ENCODE data around the gene DSCAM. TPM values are rescaled to one million over a fixed set of nuclear protein-coding genes. Genes with fewer than 3 reads are reported as not detected.

DSCAM gene
- total RNA-seq, 1 experiment from 2014 or later: 0.13 TPM

- peaks cover 9% of the 10 kb centered on the region for H3K36me3 Mint-ChIP-seq
- no peak for ATAC-seq
- no peak for DNase-seq (ENCODE audit: low spot score)
- H3K27ac Mint-ChIP-seq: no peak overlapping the region
- ChIA-PET POLR2A (no interaction called here), CTCF (no interaction called here)
- TF ChIP-seq ZBTB21 (CRISPR knock-in tag; IDR thresholded peaks at IDR 0.05; ENCODE audit: borderline replicate concordance) (no peak), PRRX2 (CRISPR knock-in tag; IDR thresholded peaks at IDR 0.05) (no peak), ZMAT4 (CRISPR knock-in tag; IDR thresholded peaks at IDR 0.05) (no peak), SOX15 (CRISPR knock-in tag; IDR thresholded peaks at IDR 0.05) (no peak), ERG (CRISPR knock-in tag; IDR thresholded peaks at IDR 0.05) (no peak), ZNF423 (CRISPR knock-in tag; IDR thresholded peaks at IDR 0.05) (no peak)
- peaks cover 22% of the 10 kb centered on the region for H3K9me3 Mint-ChIP-seq
- no peak overlapping the region for H3K4me3 Mint-ChIP-seq
- H3K27me3 Mint-ChIP-seq (ENCODE audit: low read depth): peaks cover 10% of the 10 kb centered on the region
- peaks cover 4% of the 10 kb centered on the region for H3K4me1 Mint-ChIP-seq
These were observed 669.0 kb downstream of the DSCAM start for GRCh38 chr21:40177979-40178378.

GRCh38 chr21:40176724-40177123 lies 670.2 kb downstream of the DSCAM start:
- POLR2A ChIA-PET: no interaction called here
- peaks cover 2% of the 10 kb centered on the region for H3K36me3 Mint-ChIP-seq
- DNase-seq (ENCODE audit: low spot score) (no peak), ATAC-seq (peak; percentile 38)
- H3K4me1 Mint-ChIP-seq: peaks cover 4% of the 10 kb centered on the region
- no peak overlapping the region for H3K27ac Mint-ChIP-seq
- H3K4me3 Mint-ChIP-seq: no peak overlapping the region
- H3K9me3 Mint-ChIP-seq: peaks cover 14% of the 10 kb centered on the region
- CTCF ChIA-PET: interaction anchor here (0.8 to 1.6 kb wide), 3 partner anchors 10 to 209 kb away, joined by 3 to 6 read pairs (median 6); no protein-coding TSS in a partner anchor
- no peak for TF ChIP-seq ZBTB21 (CRISPR knock-in tag; IDR thresholded peaks at IDR 0.05; ENCODE audit: borderline replicate concordance)
- no peak for TF ChIP-seq ZNF263 (CRISPR knock-in tag; IDR thresholded peaks at IDR 0.05; ENCODE audit: low read depth)
- TF ChIP-seq ZNF281 (CRISPR knock-in tag; IDR thresholded peaks at IDR 0.05): no peak
- no peak for TF ChIP-seq AR (CRISPR knock-in tag; IDR thresholded peaks at IDR 0.05)
- TF ChIP-seq SMAD3 (CRISPR knock-in tag; IDR thresholded peaks at IDR 0.05; ENCODE audit: borderline replicate concordance): no peak
- TF ChIP-seq ZNF396 (CRISPR knock-in tag; IDR thresholded peaks at IDR 0.05; ENCODE audit: borderline replicate concordance): no peak
- TF ChIP-seq ZNF671 (CRISPR knock-in tag; IDR thresholded peaks at IDR 0.05): no peak
- H3K27me3 Mint-ChIP-seq (ENCODE audit: low read depth): peaks cover 3% of the 10 kb centered on the region

GRCh38 chr21:40173816-40174215 lies 673.1 kb downstream of the DSCAM start:
- ChIA-PET POLR2A (no interaction called here), CTCF (interaction anchor here (1.0 to 2.0 kb wide), 6 partner anchors 9 to 572 kb away, joined by 3 to 11 read pairs (median 4); no protein-coding TSS in a partner anchor)
- Mint-ChIP-seq H3K4me3 (no peak overlapping the region), H3K27me3 (ENCODE audit: low read depth) (0 out of 2 replicates have a peak, but pooled peaks cover 2% of the 10 kb centered on the region), H3K27ac (no peak overlapping the region), H3K36me3 (no peaks in the 10 kb centered on the region), H3K4me1 (peaks cover 4% of the 10 kb centered on the region), H3K9me3 (no peaks in the 10 kb centered on the region)
- TF ChIP-seq FOXK1 (CRISPR knock-in tag; IDR thresholded peaks at IDR 0.05) (no peak), E2F5 (CRISPR knock-in tag; IDR thresholded peaks at IDR 0.05) (no peak), USF2 (CRISPR knock-in tag; IDR thresholded peaks at IDR 0.05) (peak; percentile 45), RORB (CRISPR knock-in tag; IDR thresholded peaks at IDR 0.05) (no peak), AR (CRISPR knock-in tag; IDR thresholded peaks at IDR 0.05) (no peak), JUN (CRISPR knock-in tag; IDR thresholded peaks at IDR 0.05) (no peak), ZNF138 (CRISPR knock-in tag; conservative IDR thresholded peaks at IDR 0.05) (no peak)
- DNase-seq (ENCODE audit: low spot score) (peak; percentile 26), ATAC-seq (peak; percentile 41)
